NB4 (cell line): Measurements from ENCODE around the gene CYYR1.

Source experiments
- CTCF ChIP-seq: IDR thresholded peaks from one replicate; pipeline ENCODE4 v1.5.1; 2012; ENCODE audit warnings: low read depth, low read length
- POLR2A ChIP-seq: IDR thresholded peaks from 2 replicates; pipeline ENCODE4 v1.6.1; 2011; ENCODE audit warnings: mild to moderate bottlenecking; ENCODE audit not compliant: insufficient read length; ENCODE audit errors: extremely low read depth

- TF ChIP-seq CTCF (no peak), POLR2A (no peak)
These were observed 59.9 kb downstream of the CYYR1 start for GRCh38 chr21:26513212-26513611.
